Choroid plexus epithelial cell (primary cell): Measurements from ENCODE around the gene LACTB.

Experiments used
- DNase-seq: peaks from one replicate; pipeline ENCODE4 v3.0.0-alpha.2; 2010; ENCODE audit warnings: low read depth
- H3K4me3 ChIP-seq: 2 replicates; pipeline ENCODE4 v1.5.1; 2011; ENCODE audit warnings: low read depth, mild to moderate bottlenecking, control low read depth, low read length, moderate library complexity
- CTCF ChIP-seq: conservative IDR thresholded peaks from 2 replicates; pipeline ENCODE4 v1.5.1; 2011; ENCODE audit warnings: low read depth, mild to moderate bottlenecking, control low read depth, inconsistent platforms, low read length, moderate library complexity

Gene LACTB

GRCh38 chr15:63111481-63111880 is 10.2 kb upstream of the LACTB start:
- no peak overlapping the region for H3K4me3 ChIP-seq
- no peak for DNase-seq
- no peak for TF ChIP-seq CTCF

- no peak for TF ChIP-seq CTCF
- no peak overlapping the region for H3K4me3 ChIP-seq
- no peak for DNase-seq
Measured at GRCh38 chr15:63112871-63113270, 8.8 kb upstream of the LACTB start.

- DNase-seq: no peak
- no peak for TF ChIP-seq CTCF
- no peak overlapping the region for H3K4me3 ChIP-seq
Measured at GRCh38 chr15:63114465-63114864, 7.2 kb upstream of the LACTB start.

GRCh38 chr15:63118854-63119253 is 2.8 kb upstream of the LACTB start:
- no peak overlapping the region for H3K4me3 ChIP-seq
- DNase-seq: no peak
- TF ChIP-seq CTCF: no peak

- peak; percentile 83 for DNase-seq
- TF ChIP-seq CTCF: peak; percentile 17
- H3K4me3 ChIP-seq: peak overlapping the region; percentile 92
Measured at GRCh38 chr15:63122002-63122875, 578 bp downstream of the LACTB start.

- DNase-seq: no peak
- no peak for TF ChIP-seq CTCF
- H3K4me3 ChIP-seq: no peak overlapping the region
Measured at GRCh38 chr15:63124506-63124905, 2.8 kb downstream of the LACTB start.

GRCh38 chr15:63126726-63127125 is 5.1 kb downstream of the LACTB start:
- TF ChIP-seq CTCF: no peak
- DNase-seq: no peak
- no peak overlapping the region for H3K4me3 ChIP-seq
